Measurements from ENCODE around the gene NSDHL.
"Not testable (repeated sequence)": the region's sequence is repeated elsewhere in the genome, so short reads cannot be mapped to it uniquely, and the experiment has no call there.

Gene NSDHL

GRCh38 chrX:152895724-152896420 lies 65.0 kb downstream of the NSDHL start:
- DNase-seq: no peak

- no peak for DNase-seq
Observed at GRCh38 chrX:152896450-152896849, 65.6 kb downstream of the NSDHL start.

- peak; percentile 7 for DNase-seq
Observed at GRCh38 chrX:152897222-152898131, 66.6 kb downstream of the NSDHL start, which contains the start of gene ZNF185. ZNF185 (plus strand) TSS chrX:152898067; CDS start chrX:152914490, 16,423 bp downstream.

GRCh38 chrX:152898442-152898841 lies 67.6 kb downstream of the NSDHL start:
- DNase-seq: no peak

- DNase-seq: no peak
Observed at GRCh38 chrX:152899111-152899873, 68.4 kb downstream of the NSDHL start.

- DNase-seq: no peak
Observed at GRCh38 chrX:152899874-152900719, 69.2 kb downstream of the NSDHL start.

GRCh38 chrX:152900937-152901445 lies 70.1 kb downstream of the NSDHL start:
- no peak for DNase-seq

- no peak for DNase-seq
Observed at GRCh38 chrX:152901816-152902501, 71.1 kb downstream of the NSDHL start.

GRCh38 chrX:152902502-152902820 lies 71.6 kb downstream of the NSDHL start:
- no peak for DNase-seq

GRCh38 chrX:152903589-152903988 lies 72.7 kb downstream of the NSDHL start:
- no peak for DNase-seq

GRCh38 chrX:152904151-152905080 lies 73.6 kb downstream of the NSDHL start:
- peak; percentile 46 for DNase-seq

- DNase-seq: no peak
Observed at GRCh38 chrX:152905081-152905420, 74.2 kb downstream of the NSDHL start.

GRCh38 chrX:152907084-152907651 lies 76.3 kb downstream of the NSDHL start:
- DNase-seq: no peak

- DNase-seq: no peak
Observed at GRCh38 chrX:152908486-152908885, 77.6 kb downstream of the NSDHL start.

- not testable (repeated sequence) for DNase-seq
Observed at GRCh38 chrX:152910018-152910417, 79.2 kb downstream of the NSDHL start.

GRCh38 chrX:152912106-152912505 lies 81.2 kb downstream of the NSDHL start:
- DNase-seq: no peak

GRCh38 chrX:152912641-152913040 lies 81.8 kb downstream of the NSDHL start:
- no peak for DNase-seq

GRCh38 chrX:152913346-152913745 lies 82.5 kb downstream of the NSDHL start:
- no peak for DNase-seq

- no peak for DNase-seq
Observed at GRCh38 chrX:152913910-152914309, 83.0 kb downstream of the NSDHL start.

Data from NCI-H345 (cell line).